Vagina (tissue), 2 donors: ENCODE results near the gene GATA3. TPM values are rescaled to one million over a fixed set of nuclear protein-coding genes. Genes with fewer than 3 reads are reported as not detected.

Source experiments
- DNase-seq, 2 donors: peaks; one replicate each; pipeline ENCODE4 v3.0.0-alpha.2; 2017; ENCODE audit errors: extremely low spot score in 2 of 2
- H3K27ac ChIP-seq: fragments of 200-600 bp; sonication (generic); one replicate; pipeline ENCODE4 v1.5.1; 2019
- H3K27me3 ChIP-seq: fragments of 200-600 bp; sonication (generic); one replicate; pipeline ENCODE4 v1.5.1; 2019
- H3K36me3 ChIP-seq, 2 donors: fragments of 200-600 bp; sonication (generic); one replicate each; pipeline ENCODE4 v1.5.1; 2017 to 2019
- H3K4me1 ChIP-seq: fragments of 200-600 bp; sonication (generic); one replicate; pipeline ENCODE4 v1.5.1; 2019
- H3K4me3 ChIP-seq, 2 donors: fragments of 200-600 bp; sonication (generic); 1 replicate in 1 of 2; 2 replicates in 1 of 2; pipeline ENCODE4 v1.5.1; 2016 to 2019
- H3K9me3 ChIP-seq: fragments of 200-600 bp; sonication (generic); one replicate; pipeline ENCODE4 v1.5.1; 2019
- POLR2A ChIP-seq, 2 donors: fragments of 450-650 bp; IDR thresholded peaks; one replicate each; pipeline ENCODE4 v1.6.1; 2017; ENCODE audit warnings: antibody characterized with exemption in 2 of 2, mild to moderate bottlenecking in 2 of 2, moderate library complexity in 2 of 2
- POLR2AphosphoS5 ChIP-seq, 2 donors: sonication (generic); formaldehyde crosslinking; IDR thresholded peaks; one replicate each; pipeline ENCODE4 v1.9.0; 2017; ENCODE audit warnings: antibody characterized with exemption in 2 of 2, mild to moderate bottlenecking in 2 of 2, low read depth in 1 of 2; ENCODE audit not compliant: insufficient read depth in 1 of 2
- intact Hi-C: fragments of 100-400 bp; cut with DNase I; formaldehyde crosslinking; loops from one replicate; pipeline ENCODE4 v1.15.1; 2023
- total RNA-seq: library from RNA; depleted of rRNA; stranded (reverse); fragments of >200 nt; gene quantifications from one replicate; pipeline ENCODE4 v1.2.3, GENCODE V29; 2016
- TF ChIP-seq, protein P1 (sequence below), 3 experiments: fragments of 450-650 bp in 2 of 3; fragments of 200-600 bp in 1 of 3; sonication (generic) in 1 of 3; IDR thresholded peaks; one replicate each; pipeline ENCODE4 v1.5.1; 2017 to 2019; ENCODE audit warnings: antibody characterized with exemption in 3 of 3, mild to moderate bottlenecking in 2 of 3, moderate library complexity in 2 of 3

The GATA3 gene
- total RNA-seq, 1 donor from 2014 or later, result 8.6 TPM

DNA sequence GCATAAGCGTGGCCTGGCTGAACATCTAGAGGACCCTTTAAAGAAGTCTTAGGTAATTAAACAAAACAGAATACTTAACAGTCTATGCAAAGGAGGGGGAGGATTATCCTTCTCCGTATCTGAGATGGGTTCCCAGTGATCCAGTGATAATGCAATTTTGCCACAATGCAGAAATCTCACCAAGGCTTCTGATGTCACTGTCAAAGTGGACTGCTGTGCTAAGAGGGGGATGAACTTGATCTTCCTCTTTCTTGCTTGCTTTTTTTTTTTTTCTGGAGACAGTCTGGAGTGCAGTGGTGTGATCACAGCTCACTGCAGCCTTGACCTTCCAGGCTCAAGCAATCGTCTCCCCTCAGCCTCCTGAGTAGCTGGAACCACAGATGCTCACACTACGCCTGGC is 30.8 kb downstream of the GATA3 start:
- H3K9me3 ChIP-seq, result no peaks in the 10 kb centered on the region
- intact Hi-C loops, result no loop called here
- H3K4me1 ChIP-seq, result no peaks in the 10 kb centered on the region
- TF ChIP-seq, protein P1, sequence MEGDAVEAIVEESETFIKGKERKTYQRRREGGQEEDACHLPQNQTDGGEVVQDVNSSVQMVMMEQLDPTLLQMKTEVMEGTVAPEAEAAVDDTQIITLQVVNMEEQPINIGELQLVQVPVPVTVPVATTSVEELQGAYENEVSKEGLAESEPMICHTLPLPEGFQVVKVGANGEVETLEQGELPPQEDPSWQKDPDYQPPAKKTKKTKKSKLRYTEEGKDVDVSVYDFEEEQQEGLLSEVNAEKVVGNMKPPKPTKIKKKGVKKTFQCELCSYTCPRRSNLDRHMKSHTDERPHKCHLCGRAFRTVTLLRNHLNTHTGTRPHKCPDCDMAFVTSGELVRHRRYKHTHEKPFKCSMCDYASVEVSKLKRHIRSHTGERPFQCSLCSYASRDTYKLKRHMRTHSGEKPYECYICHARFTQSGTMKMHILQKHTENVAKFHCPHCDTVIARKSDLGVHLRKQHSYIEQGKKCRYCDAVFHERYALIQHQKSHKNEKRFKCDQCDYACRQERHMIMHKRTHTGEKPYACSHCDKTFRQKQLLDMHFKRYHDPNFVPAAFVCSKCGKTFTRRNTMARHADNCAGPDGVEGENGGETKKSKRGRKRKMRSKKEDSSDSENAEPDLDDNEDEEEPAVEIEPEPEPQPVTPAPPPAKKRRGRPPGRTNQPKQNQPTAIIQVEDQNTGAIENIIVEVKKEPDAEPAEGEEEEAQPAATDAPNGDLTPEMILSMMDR (IDR thresholded peaks at IDR 0.05), result no peak
- no peak overlapping the region for H3K4me3 ChIP-seq
- no peaks in the 10 kb centered on the region for H3K36me3 ChIP-seq
- DNase-seq, result no peak
- H3K27me3 ChIP-seq, result no peaks in the 10 kb centered on the region
- no peak overlapping the region for H3K27ac ChIP-seq

DNA sequence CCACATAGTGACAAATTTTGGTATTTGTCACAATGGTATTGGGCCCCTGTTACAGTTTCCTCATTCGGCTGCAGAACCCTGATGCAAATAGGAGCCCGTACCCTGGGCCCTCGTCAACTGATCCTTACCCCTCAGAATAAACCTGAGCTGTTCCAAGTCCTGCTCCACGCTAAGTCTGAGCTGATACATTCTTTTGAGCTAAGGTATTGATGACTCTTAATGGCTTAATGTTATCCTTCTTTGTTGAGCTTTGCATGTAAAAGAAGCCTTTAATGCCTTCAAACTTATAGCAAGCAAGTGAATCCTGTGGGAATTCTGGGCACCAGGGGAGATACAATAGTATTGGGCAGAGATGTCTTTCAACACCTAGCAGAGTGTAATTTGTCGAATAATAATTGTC is 31.8 kb downstream of the GATA3 start:
- H3K4me1 ChIP-seq, result no peaks in the 10 kb centered on the region
- no peak overlapping the region for H3K27ac ChIP-seq
- no peaks in the 10 kb centered on the region for H3K27me3 ChIP-seq
- no peak for DNase-seq
- H3K4me3 ChIP-seq, result no peak overlapping the region
- H3K36me3 ChIP-seq, result no peaks in the 10 kb centered on the region
- TF ChIP-seq POLR2AphosphoS5 (IDR thresholded peaks at IDR 0.05; ENCODE audit: insufficient read depth in 1 of 2, low read depth in 1 of 2) (no peak), POLR2A (IDR thresholded peaks at IDR 0.05) (no peak)
- TF ChIP-seq, protein P1 (IDR thresholded peaks at IDR 0.05), result no peak
- no peaks in the 10 kb centered on the region for H3K9me3 ChIP-seq
- intact Hi-C loops, result no loop called here

DNA sequence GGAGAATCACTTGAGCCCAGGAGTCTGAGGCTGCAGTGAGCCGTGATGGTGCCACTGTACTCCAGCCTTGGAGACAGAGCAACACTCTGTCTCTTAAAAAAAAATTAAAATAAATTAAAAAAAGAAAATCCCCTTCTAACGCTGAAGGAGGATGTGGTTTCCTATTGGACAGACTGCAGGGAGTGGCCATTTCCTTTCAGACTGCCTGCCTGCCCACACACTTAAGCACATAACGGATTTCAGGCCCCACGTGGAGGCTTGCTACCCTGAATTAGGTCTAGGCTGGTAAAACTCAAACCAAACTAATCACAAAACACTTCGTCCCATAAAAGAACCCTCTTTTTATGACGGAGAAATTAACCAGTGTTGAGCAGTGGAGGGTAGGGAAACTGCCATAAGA is 34.0 kb downstream of the GATA3 start:
- intact Hi-C loops, result no loop called here
- no peaks in the 10 kb centered on the region for H3K27me3 ChIP-seq
- H3K36me3 ChIP-seq, result no peaks in the 10 kb centered on the region
- H3K4me3 ChIP-seq, result no peak overlapping the region
- DNase-seq, result no peak
- no peaks in the 10 kb centered on the region for H3K9me3 ChIP-seq
- no peaks in the 10 kb centered on the region for H3K4me1 ChIP-seq
- TF ChIP-seq POLR2A (IDR thresholded peaks at IDR 0.05) (no peak), POLR2AphosphoS5 (IDR thresholded peaks at IDR 0.05; ENCODE audit: insufficient read depth in 1 of 2, low read depth in 1 of 2) (no peak)
- TF ChIP-seq, protein P1 (IDR thresholded peaks at IDR 0.05), result no peak
- H3K27ac ChIP-seq, result no peak overlapping the region

DNA sequence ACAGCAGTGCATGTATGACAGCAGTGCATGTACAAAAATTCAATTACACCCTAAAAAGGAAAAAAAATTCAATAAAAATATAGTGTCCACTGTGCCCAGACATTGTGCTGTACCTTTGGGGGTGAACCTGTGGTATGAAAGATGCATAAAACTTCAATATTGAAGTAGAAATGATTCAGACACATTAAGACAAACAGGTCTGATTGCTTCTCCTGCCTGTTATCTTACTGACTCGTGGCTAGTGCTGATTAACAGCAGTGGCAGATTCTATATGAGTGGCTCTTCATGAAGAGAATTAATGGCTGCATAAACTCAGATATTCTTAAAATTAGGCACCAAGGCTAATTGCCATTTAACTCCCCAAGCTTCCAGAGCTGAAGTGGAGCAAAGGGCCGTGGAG is 37.9 kb downstream of the GATA3 start:
- Histone ChIP-seq H3K36me3 (no peaks in the 10 kb centered on the region), H3K9me3 (no peaks in the 10 kb centered on the region), H3K4me3 (no peak overlapping the region), H3K27me3 (no peaks in the 10 kb centered on the region), H3K4me1 (no peaks in the 10 kb centered on the region), H3K27ac (no peak overlapping the region)
- no peak for DNase-seq
- intact Hi-C loops, result no loop called here
- TF ChIP-seq, protein P1 (IDR thresholded peaks at IDR 0.05), result no peak
- no peak for TF ChIP-seq POLR2AphosphoS5 (IDR thresholded peaks at IDR 0.05; ENCODE audit: insufficient read depth in 1 of 2, low read depth in 1 of 2)
- no peak for TF ChIP-seq POLR2A (IDR thresholded peaks at IDR 0.05)

DNA sequence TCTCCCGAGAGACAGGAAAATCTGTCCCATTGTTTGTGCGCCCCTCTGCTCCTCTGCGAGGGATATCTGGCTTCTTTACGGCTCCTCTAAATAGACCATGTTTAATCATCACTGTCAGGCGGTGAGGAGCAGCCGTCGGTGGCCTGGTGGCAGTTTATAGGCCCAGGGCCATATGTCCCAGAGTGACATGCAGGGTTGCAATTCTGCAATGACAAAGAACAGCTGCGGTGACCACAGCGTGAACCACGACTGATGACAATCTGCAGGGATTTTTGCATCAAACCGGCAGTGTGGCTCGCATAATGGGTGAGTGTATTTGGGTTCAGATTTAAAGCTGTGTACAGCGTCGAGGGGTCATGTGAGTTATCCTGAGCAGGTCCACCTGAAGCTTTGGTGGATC is 41.5 kb downstream of the GATA3 start:
- DNase-seq, result no peak
- H3K27me3 ChIP-seq, result no peaks in the 10 kb centered on the region
- H3K4me3 ChIP-seq, result no peak overlapping the region
- intact Hi-C loops, result no loop called here
- H3K4me1 ChIP-seq, result no peaks in the 10 kb centered on the region
- TF ChIP-seq POLR2AphosphoS5 (IDR thresholded peaks at IDR 0.05; ENCODE audit: insufficient read depth in 1 of 2, low read depth in 1 of 2), result no peak
- TF ChIP-seq, protein P1 (IDR thresholded peaks at IDR 0.05), result no peak
- no peak for TF ChIP-seq POLR2A (IDR thresholded peaks at IDR 0.05)
- no peaks in the 10 kb centered on the region for H3K36me3 ChIP-seq
- no peak overlapping the region for H3K27ac ChIP-seq
- no peaks in the 10 kb centered on the region for H3K9me3 ChIP-seq
